HL-60 (cell line): ENCODE measurements around the gene IRF2BP2.
A peak's percentile ranks its signal among the peaks of the same experiment; 100 is the strongest.

Experiments used
- GABPA ChIP-seq: IDR thresholded peaks from 2 replicates; pipeline ENCODE4 v1.6.1; 2012; ENCODE audit warnings: low read depth
- POLR2AphosphoS5 ChIP-seq: IDR thresholded peaks from 2 replicates; pipeline ENCODE4 v1.6.1; 2012; ENCODE audit warnings: low read depth
- TF ChIP-seq, protein P1 (sequence below): IDR thresholded peaks from one replicate; pipeline ENCODE4 v1.5.1; 2011; ENCODE audit warnings: low read length, control low read depth, inconsistent platforms; ENCODE audit not compliant: insufficient read depth
- TF ChIP-seq, protein P2 (sequence below): IDR thresholded peaks from 2 replicates; pipeline ENCODE4 v1.6.1; 2012; ENCODE audit warnings: low read depth; ENCODE audit not compliant: insufficient replicate concordance

DNA sequence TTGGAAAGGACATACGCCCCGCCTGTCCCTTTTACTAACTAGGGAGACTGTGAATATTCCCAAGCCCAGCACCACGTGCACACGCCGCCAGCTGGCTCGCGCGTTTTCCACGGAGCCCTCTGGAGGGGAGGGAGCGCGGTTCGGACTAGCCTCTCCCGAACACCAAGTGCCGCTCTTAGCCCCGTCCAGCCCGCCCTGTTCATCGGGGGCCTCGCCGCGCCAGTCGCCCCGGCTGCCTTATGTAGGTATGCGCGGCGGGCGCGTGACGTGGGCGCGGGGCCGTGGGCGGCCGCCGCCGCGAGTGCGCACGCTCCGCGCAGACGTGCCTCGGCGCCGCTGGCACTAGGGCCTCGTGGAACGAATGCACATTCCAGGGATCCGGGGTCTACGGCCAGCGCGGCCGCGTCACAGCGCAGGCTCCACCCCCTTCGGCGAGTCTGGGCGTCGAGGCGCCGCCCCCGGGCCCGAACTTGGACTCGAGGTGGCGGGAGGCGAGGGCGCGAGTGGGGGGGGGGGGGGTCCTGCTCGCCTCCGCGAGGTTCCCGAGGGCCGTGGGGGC, 767 bp upstream of the IRF2BP2 start:
- TF ChIP-seq, protein P1, sequence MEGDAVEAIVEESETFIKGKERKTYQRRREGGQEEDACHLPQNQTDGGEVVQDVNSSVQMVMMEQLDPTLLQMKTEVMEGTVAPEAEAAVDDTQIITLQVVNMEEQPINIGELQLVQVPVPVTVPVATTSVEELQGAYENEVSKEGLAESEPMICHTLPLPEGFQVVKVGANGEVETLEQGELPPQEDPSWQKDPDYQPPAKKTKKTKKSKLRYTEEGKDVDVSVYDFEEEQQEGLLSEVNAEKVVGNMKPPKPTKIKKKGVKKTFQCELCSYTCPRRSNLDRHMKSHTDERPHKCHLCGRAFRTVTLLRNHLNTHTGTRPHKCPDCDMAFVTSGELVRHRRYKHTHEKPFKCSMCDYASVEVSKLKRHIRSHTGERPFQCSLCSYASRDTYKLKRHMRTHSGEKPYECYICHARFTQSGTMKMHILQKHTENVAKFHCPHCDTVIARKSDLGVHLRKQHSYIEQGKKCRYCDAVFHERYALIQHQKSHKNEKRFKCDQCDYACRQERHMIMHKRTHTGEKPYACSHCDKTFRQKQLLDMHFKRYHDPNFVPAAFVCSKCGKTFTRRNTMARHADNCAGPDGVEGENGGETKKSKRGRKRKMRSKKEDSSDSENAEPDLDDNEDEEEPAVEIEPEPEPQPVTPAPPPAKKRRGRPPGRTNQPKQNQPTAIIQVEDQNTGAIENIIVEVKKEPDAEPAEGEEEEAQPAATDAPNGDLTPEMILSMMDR: no peak
- TF ChIP-seq POLR2AphosphoS5 (peak; percentile 99; the same call in 1 of the 2 replicates), GABPA (no peak)
- TF ChIP-seq, protein P2, sequence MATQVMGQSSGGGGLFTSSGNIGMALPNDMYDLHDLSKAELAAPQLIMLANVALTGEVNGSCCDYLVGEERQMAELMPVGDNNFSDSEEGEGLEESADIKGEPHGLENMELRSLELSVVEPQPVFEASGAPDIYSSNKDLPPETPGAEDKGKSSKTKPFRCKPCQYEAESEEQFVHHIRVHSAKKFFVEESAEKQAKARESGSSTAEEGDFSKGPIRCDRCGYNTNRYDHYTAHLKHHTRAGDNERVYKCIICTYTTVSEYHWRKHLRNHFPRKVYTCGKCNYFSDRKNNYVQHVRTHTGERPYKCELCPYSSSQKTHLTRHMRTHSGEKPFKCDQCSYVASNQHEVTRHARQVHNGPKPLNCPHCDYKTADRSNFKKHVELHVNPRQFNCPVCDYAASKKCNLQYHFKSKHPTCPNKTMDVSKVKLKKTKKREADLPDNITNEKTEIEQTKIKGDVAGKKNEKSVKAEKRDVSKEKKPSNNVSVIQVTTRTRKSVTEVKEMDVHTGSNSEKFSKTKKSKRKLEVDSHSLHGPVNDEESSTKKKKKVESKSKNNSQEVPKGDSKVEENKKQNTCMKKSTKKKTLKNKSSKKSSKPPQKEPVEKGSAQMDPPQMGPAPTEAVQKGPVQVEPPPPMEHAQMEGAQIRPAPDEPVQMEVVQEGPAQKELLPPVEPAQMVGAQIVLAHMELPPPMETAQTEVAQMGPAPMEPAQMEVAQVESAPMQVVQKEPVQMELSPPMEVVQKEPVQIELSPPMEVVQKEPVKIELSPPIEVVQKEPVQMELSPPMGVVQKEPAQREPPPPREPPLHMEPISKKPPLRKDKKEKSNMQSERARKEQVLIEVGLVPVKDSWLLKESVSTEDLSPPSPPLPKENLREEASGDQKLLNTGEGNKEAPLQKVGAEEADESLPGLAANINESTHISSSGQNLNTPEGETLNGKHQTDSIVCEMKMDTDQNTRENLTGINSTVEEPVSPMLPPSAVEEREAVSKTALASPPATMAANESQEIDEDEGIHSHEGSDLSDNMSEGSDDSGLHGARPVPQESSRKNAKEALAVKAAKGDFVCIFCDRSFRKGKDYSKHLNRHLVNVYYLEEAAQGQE: peak; percentile 66
